ENCODE data around the gene PCK1. TPM values are rescaled to one million over a fixed set of nuclear protein-coding genes. Genes with fewer than 3 reads are reported as not detected.
A peak's percentile ranks its signal among the peaks of the same experiment; 100 is the strongest.

The PCK1 gene
- total RNA-seq, 1 donor from 2014 or later, result not detected

DNA sequence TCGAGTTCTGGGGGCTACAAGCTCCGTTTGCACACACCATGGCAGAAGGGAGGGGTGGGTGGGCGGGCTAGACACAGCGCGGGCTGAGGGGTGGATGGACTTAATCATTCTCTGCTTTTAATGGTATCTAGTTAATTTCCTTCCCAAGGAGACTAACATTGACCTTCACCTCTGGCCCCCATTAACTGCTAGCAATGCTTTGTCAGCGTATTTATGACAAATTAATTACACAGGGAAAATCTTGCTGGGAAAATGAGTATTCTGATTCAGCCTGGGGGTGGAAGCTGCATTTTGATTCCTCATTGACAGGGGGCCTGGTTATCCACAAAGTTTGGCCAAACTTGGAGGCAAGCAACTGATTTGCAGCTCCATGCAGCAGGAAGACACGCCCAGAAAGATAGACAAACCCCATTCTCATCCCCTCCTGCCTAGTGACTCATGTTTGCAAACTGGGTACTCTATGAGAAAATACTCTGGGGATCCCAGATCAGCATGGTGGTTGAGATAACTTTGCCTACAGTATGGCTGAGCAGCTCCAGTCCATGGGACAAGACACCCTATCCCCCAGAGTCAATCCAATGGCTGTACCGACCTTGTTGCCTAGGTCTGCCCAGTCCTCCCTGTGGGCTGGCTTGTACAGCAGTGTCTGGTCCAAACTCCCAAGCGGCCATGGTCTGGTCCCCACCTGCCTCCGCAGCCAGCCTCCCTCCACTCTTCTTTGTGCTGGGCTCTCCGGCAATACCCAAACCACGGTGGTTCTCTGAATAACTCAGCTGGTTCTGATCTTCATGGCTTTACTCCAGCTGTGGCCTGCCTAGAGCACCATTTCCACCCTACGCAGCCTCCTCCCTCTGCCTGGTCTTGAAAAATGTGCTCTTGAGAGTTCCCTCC, 39.7 kb downstream of the PCK1 start:
- Histone ChIP-seq H3K36me3 (no peaks in the 10 kb centered on the region), H3K27ac (no peak overlapping the region), H3K27me3 (ENCODE audit: low read depth) (no peaks in the 10 kb centered on the region), H3K9me3 (no peaks in the 10 kb centered on the region), H3K4me3 (no peak overlapping the region), H3K4me1 (peaks cover 8% of the 10 kb centered on the region)
- no peak for TF ChIP-seq CTCF (IDR thresholded peaks at IDR 0.05)
- intact Hi-C loops (cut with DNase I), result loop anchor here (10.0 kb wide), 1 partner anchor 604 kb away; no protein-coding TSS in a partner anchor
- DNase-seq (peak; percentile 13), ATAC-seq (no peak)

DNA sequence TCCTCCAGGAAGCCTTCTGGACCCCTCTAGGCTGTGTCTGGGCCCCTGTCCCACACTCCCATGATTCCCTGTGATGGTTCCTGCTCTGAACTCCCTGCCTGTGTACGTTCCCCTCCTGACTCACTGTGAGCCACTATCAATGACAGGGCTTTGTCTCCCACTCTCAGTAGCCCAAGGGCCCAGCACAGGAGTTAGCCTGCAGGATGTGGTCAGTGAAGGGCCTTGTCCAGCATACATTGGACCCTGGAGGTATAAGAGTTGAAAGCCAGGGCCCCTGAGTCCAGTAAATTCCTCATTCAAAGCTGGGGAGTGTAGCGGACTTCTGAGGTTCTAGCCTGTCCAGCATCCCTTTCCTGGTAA, 40.3 kb downstream of the PCK1 start:
- intact Hi-C loops (cut with DNase I), result loop anchor here (10.0 kb wide), 1 partner anchor 604 kb away; no protein-coding TSS in a partner anchor

DNA sequence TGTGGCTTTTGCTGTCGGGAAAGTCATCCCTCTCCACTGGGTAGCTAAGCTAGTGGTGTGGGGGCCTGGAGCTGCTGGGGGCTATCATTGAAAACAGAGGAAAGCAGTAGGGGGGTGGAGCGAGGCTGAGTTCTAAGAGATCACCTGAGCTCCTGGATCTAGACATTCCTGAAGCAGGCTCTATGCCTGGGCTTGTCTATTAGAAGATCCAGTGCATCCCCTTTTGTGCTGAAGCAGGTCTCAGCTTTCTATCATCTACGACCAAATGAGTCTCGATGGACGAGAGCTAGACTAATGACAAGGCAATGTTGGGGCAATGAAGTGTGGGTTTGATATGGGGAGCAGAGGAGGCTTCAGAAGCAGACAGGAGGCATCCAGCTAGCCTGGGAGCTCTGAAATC, 40.8 kb downstream of the PCK1 start:
- intact Hi-C loops (cut with DNase I), result loop anchor here (10.0 kb wide), 1 partner anchor 603 kb away; no protein-coding TSS in a partner anchor
- Histone ChIP-seq H3K27me3 (ENCODE audit: low read depth) (no peaks in the 10 kb centered on the region), H3K4me3 (no peak overlapping the region), H3K27ac (no peak overlapping the region), H3K36me3 (no peaks in the 10 kb centered on the region), H3K4me1 (peaks cover 7% of the 10 kb centered on the region), H3K9me3 (no peaks in the 10 kb centered on the region)
- ATAC-seq, result no peak
- no peak for TF ChIP-seq CTCF (IDR thresholded peaks at IDR 0.05)
- DNase-seq, result no peak

More for the DNA sequence above, 40.3 kb downstream of the PCK1 start:
- no peak for DNase-seq
- TF ChIP-seq CTCF (IDR thresholded peaks at IDR 0.05), result no peak
- no peak for ATAC-seq
- H3K27ac ChIP-seq, result no peak overlapping the region
- H3K9me3 ChIP-seq, result no peaks in the 10 kb centered on the region
- no peaks in the 10 kb centered on the region for H3K27me3 ChIP-seq (ENCODE audit: low read depth)
- no peak overlapping the region for H3K4me3 ChIP-seq
- peaks cover 8% of the 10 kb centered on the region for H3K4me1 ChIP-seq
- no peaks in the 10 kb centered on the region for H3K36me3 ChIP-seq

- Histone ChIP-seq H3K27ac (no peak overlapping the region), H3K36me3 (no peaks in the 10 kb centered on the region), H3K4me3 (no peak overlapping the region), H3K9me3 (no peaks in the 10 kb centered on the region), H3K27me3 (ENCODE audit: low read depth) (no peaks in the 10 kb centered on the region), H3K4me1 (no peaks in the 10 kb centered on the region)
- TF ChIP-seq CTCF (IDR thresholded peaks at IDR 0.05), result no peak
- DNase-seq (no peak), ATAC-seq (no peak)
- intact Hi-C loops (cut with DNase I), result loop anchor here (10.0 kb wide), 1 partner anchor 602 kb away; no protein-coding TSS in a partner anchor
Measured at GRCh38 chr20:57603120-57603519, 42.2 kb downstream of the PCK1 start.

DNA sequence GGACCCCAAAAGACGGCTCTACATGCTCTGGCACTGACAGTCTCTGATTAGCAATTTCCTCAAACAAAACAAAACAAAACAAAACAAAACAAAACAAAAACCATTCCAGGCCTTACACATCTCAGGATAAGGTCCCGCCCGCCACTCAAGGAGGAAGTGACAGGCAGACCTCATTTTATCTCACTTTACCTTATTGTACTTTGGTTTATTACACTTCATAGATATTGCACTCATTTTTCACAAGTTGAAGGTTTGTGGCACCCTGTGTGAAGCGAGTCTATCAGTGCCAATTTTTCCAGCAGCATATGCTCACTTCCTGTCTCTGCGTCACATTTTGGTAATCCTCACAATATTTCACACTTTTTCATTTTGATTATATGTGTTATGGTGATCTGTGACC, 44.1 kb downstream of the PCK1 start:
- no peaks in the 10 kb centered on the region for H3K4me1 ChIP-seq
- DNase-seq, result peak; percentile 23
- no peaks in the 10 kb centered on the region for H3K36me3 ChIP-seq
- H3K27me3 ChIP-seq (ENCODE audit: low read depth), result peaks cover 1% of the 10 kb centered on the region
- H3K9me3 ChIP-seq, result no peaks in the 10 kb centered on the region
- intact Hi-C loops (cut with DNase I), result loop anchor here (10.0 kb wide), 1 partner anchor 600 kb away; no protein-coding TSS in a partner anchor
- no peak overlapping the region for H3K27ac ChIP-seq
- no peak for ATAC-seq
- no peak for TF ChIP-seq CTCF (IDR thresholded peaks at IDR 0.05)
- no peak overlapping the region for H3K4me3 ChIP-seq

Measured in lower lobe of right lung (tissue), 2 donors.